GM12878 (cell line): ENCODE measurements around the gene HNRNPM. TPM values are rescaled to one million over a fixed set of nuclear protein-coding genes. Genes with fewer than 3 reads are reported as not detected.
A peak's percentile ranks its signal among the peaks of the same experiment; 100 is the strongest.

Source experiments
- BACH1 ChIP-seq: fragments of 450-650 bp; IDR thresholded peaks from 2 replicates; pipeline ENCODE4 v1.6.1; 2017; ENCODE audit warnings: mild to moderate bottlenecking, borderline replicate concordance
- BMI1 ChIP-seq: fragments of 450-650 bp; IDR thresholded peaks from 2 replicates; pipeline ENCODE4 v1.6.1; 2016; ENCODE audit warnings: mild to moderate bottlenecking, moderate library complexity, borderline replicate concordance
- CBFB ChIP-seq: IDR thresholded peaks from 2 replicates; pipeline ENCODE4 v1.6.1; 2016; ENCODE audit warnings: antibody characterized with exemption, low read depth
- EP300 ChIP-seq, 2 experiments: fragments of 150-350 bp in 1 of 2; IDR thresholded peaks; 2 replicates each; pipeline ENCODE4 v1.6.1; 2011 to 2012; ENCODE audit warnings: low read depth in 2 of 2, low read length in 2 of 2, borderline replicate concordance in 1 of 2, improper control_type of control experiment in 1 of 2, inconsistent platforms in 1 of 2; ENCODE audit not compliant: control insufficient read depth in 1 of 2
- HDGF ChIP-seq: fragments of 450-650 bp; IDR thresholded peaks from 2 replicates; pipeline ENCODE4 v1.6.1; 2016; ENCODE audit warnings: antibody characterized with exemption
- JUNB ChIP-seq: IDR thresholded peaks from 2 replicates; pipeline ENCODE4 v1.6.1; 2016; ENCODE audit warnings: antibody characterized with exemption, mild to moderate bottlenecking
- KDM1A ChIP-seq: fragments of 200-600 bp; sonication (generic); IDR thresholded peaks from 2 replicates; pipeline ENCODE4 v1.6.1; 2016; ENCODE audit warnings: borderline replicate concordance
- MEF2A ChIP-seq: IDR thresholded peaks from 2 replicates; pipeline ENCODE4 v1.6.1; 2011; ENCODE audit warnings: low read depth, mild to moderate bottlenecking, low read length, moderate library complexity; ENCODE audit not compliant: insufficient read depth
- MTA2 ChIP-seq: fragments of 450-650 bp; IDR thresholded peaks from 2 replicates; pipeline ENCODE4 v1.6.1; 2016; ENCODE audit warnings: low read depth, mild to moderate bottlenecking, moderate library complexity
- MYB ChIP-seq: fragments of 150-350 bp; IDR thresholded peaks from 2 replicates; pipeline ENCODE4 v1.6.1; 2014; ENCODE audit warnings: mild to moderate bottlenecking, low read depth, low read length, borderline replicate concordance
- NR2C2 ChIP-seq: IDR thresholded peaks from 2 replicates; pipeline ENCODE4 v1.6.1; 2011; ENCODE audit warnings: borderline replicate concordance, low read depth; ENCODE audit not compliant: control insufficient read depth, insufficient read length
- PRDM15 ChIP-seq: fragments of 450-650 bp; formaldehyde crosslinking; IDR thresholded peaks from 2 replicates; pipeline ENCODE4 v1.4.0; 2020; ENCODE audit warnings: mild to moderate bottlenecking, moderate library complexity
- RAD21 ChIP-seq: IDR thresholded peaks from 2 replicates; pipeline ENCODE4 v1.6.1; 2011; ENCODE audit warnings: mild to moderate bottlenecking, low read depth, low read length, moderate library complexity; ENCODE audit not compliant: insufficient read depth
- RCOR1 ChIP-seq: conservative IDR thresholded peaks from 2 replicates; pipeline ENCODE4 v1.6.1; 2012; ENCODE audit warnings: low read depth, low read length, improper control_type of control experiment
- RELB ChIP-seq: fragments of 450-650 bp; IDR thresholded peaks from 2 replicates; pipeline ENCODE4 v1.6.1; 2017; ENCODE audit warnings: low read depth, mild to moderate bottlenecking, moderate library complexity
- TAF1 ChIP-seq: IDR thresholded peaks from 2 replicates; pipeline ENCODE4 v1.6.1; 2011; ENCODE audit warnings: mild to moderate bottlenecking, low read depth, low read length, borderline replicate concordance
- TBL1XR1 ChIP-seq: IDR thresholded peaks from 2 replicates; pipeline ENCODE4 v1.6.1; 2012; ENCODE audit warnings: low read depth, low read length, improper control_type of control experiment
- ZBED1 ChIP-seq: IDR thresholded peaks from 2 replicates; pipeline ENCODE4 v1.6.1; 2016; ENCODE audit warnings: borderline replicate concordance
- ZZZ3 ChIP-seq: IDR thresholded peaks from 2 replicates; pipeline ENCODE4 v1.6.1; 2011; ENCODE audit warnings: low read depth; ENCODE audit not compliant: control insufficient read depth, insufficient read length
- polyA plus RNA-seq, 11 experiments: library from polyadenylated mRNA; depleted of rRNA in 4 of 11; unstranded in 6 of 11; stranded (reverse) in 5 of 11; fragments of >200 nt; fragmentation: Nextera tagmentation in 4 of 11; fragmentation: Illumina TruSeq in 1 of 11; extraction: Ambion mirVana in 4 of 11; extraction: Trizol in 1 of 11; gene quantifications; 1 replicate in 1 of 11; 2 replicates in 10 of 11; pipeline versions ENCODE4 v1.2.1 to v1.2.3, GENCODE V29; 2011 to 2016; ENCODE audit warnings: inconsistent platforms in 2 of 11, missing spikeins in 2 of 11, low read depth in 1 of 11
- total RNA-seq, 4 experiments: library from RNA; depleted of rRNA in 3 of 4; stranded (reverse); fragments of >200 nt in 3 of 4; fragmentation: Illumina TruSeq in 1 of 4; extraction: Trizol in 1 of 4; gene quantifications; 2 replicates each; pipeline versions ENCODE4 v1.2.1 to v1.2.3, GENCODE V29; 2013 to 2021
- TF ChIP-seq, protein P1 (sequence below): IDR thresholded peaks from 2 replicates; pipeline ENCODE4 v1.6.1; 2012; ENCODE audit warnings: improper control_type of control experiment, low read depth, low read length; ENCODE audit not compliant: insufficient replicate concordance

Gene HNRNPM
- total and polyA plus RNA-seq, 10 of the 15 experiments (the other 5 are each of a cell fraction or from before 2014, with no cell fraction given) = 14.3 to 415 (median 198) TPM

GRCh38 chr19:8513687-8514504 is 69.1 kb downstream of the HNRNPM start, which contains the start of gene ZNF414 (continued):
- TF ChIP-seq NR2C2 = no peak
- no peak for TF ChIP-seq KDM1A
- no peak for TF ChIP-seq PRDM15 (CRISPR knock-in tag)
- TF ChIP-seq RAD21 = no peak
- peak; percentile 80 for TF ChIP-seq BACH1
- TF ChIP-seq EP300 (IDR thresholded peaks at IDR 0.05; ENCODE audit: borderline replicate concordance in 1 of 2, control insufficient read depth in 1 of 2, low read depth in 2 of 2, low read length in 2 of 2) = no peak
- TF ChIP-seq RELB = no peak
- TF ChIP-seq HDGF = no peak
- peak; percentile 51; the same call in 1 of the 2 replicates for TF ChIP-seq CBFB
- TF ChIP-seq MYB = no peak
- TF ChIP-seq RCOR1 = 0 out of 2 replicates have a peak, but pooled peaks have one; percentile 66
- no peak for TF ChIP-seq MTA2
- no peak for TF ChIP-seq TBL1XR1
- TF ChIP-seq, protein P1, sequence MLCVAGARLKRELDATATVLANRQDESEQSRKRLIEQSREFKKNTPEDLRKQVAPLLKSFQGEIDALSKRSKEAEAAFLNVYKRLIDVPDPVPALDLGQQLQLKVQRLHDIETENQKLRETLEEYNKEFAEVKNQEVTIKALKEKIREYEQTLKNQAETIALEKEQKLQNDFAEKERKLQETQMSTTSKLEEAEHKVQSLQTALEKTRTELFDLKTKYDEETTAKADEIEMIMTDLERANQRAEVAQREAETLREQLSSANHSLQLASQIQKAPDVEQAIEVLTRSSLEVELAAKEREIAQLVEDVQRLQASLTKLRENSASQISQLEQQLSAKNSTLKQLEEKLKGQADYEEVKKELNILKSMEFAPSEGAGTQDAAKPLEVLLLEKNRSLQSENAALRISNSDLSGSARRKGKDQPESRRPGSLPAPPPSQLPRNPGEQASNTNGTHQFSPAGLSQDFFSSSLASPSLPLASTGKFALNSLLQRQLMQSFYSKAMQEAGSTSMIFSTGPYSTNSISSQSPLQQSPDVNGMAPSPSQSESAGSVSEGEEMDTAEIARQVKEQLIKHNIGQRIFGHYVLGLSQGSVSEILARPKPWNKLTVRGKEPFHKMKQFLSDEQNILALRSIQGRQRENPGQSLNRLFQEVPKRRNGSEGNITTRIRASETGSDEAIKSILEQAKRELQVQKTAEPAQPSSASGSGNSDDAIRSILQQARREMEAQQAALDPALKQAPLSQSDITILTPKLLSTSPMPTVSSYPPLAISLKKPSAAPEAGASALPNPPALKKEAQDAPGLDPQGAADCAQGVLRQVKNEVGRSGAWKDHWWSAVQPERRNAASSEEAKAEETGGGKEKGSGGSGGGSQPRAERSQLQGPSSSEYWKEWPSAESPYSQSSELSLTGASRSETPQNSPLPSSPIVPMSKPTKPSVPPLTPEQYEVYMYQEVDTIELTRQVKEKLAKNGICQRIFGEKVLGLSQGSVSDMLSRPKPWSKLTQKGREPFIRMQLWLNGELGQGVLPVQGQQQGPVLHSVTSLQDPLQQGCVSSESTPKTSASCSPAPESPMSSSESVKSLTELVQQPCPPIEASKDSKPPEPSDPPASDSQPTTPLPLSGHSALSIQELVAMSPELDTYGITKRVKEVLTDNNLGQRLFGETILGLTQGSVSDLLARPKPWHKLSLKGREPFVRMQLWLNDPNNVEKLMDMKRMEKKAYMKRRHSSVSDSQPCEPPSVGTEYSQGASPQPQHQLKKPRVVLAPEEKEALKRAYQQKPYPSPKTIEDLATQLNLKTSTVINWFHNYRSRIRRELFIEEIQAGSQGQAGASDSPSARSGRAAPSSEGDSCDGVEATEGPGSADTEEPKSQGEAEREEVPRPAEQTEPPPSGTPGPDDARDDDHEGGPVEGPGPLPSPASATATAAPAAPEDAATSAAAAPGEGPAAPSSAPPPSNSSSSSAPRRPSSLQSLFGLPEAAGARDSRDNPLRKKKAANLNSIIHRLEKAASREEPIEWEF = no peak
- TF ChIP-seq BMI1 = no peak
- no peak for TF ChIP-seq ZZZ3
- TF ChIP-seq MEF2A = no peak
- TF ChIP-seq TAF1 = peak; percentile 91
- no peak for TF ChIP-seq ZBED1
- TF ChIP-seq JUNB = no peak
